GM18499 (cell line): Measurements from ENCODE around the gene CCNI.
A peak's percentile ranks its signal among the peaks of the same experiment; 100 is the strongest.
"Not testable (repeated sequence)": the region's sequence is repeated elsewhere in the genome, so short reads cannot be mapped to it uniquely, and the experiment has no call there.

Experiments
- ATAC-seq: cut with Tn5 transposase; IDR thresholded peaks from one replicate; pipeline ENCODE4 v1.9.1; 2021; ENCODE audit warnings: moderate number of reproducible peaks; ENCODE audit not compliant: insufficient read depth, unreplicated experiment

Gene CCNI

GRCh38 chr4:77043507-77044136, 32.2 kb downstream of the CCNI start:
- ATAC-seq, result no peak

- ATAC-seq, result no peak
Observed at GRCh38 chr4:77040854-77041725, 34.7 kb downstream of the CCNI start.

GRCh38 chr4:77040270-77040669, 35.5 kb downstream of the CCNI start:
- no peak for ATAC-seq

GRCh38 chr4:77039796-77040195, 36.0 kb downstream of the CCNI start:
- ATAC-seq, result no peak

- no peak for ATAC-seq
Observed at GRCh38 chr4:77037736-77038135, 38.1 kb downstream of the CCNI start.

GRCh38 chr4:77037168-77037567, 38.6 kb downstream of the CCNI start:
- not testable (repeated sequence) for ATAC-seq

- ATAC-seq, result no peak
Observed at GRCh38 chr4:77036206-77036605, 39.6 kb downstream of the CCNI start.

GRCh38 chr4:77035153-77035552, 40.6 kb downstream of the CCNI start:
- no peak for ATAC-seq

GRCh38 chr4:77031544-77031943, 44.2 kb downstream of the CCNI start:
- no peak for ATAC-seq

- ATAC-seq, result not testable (repeated sequence)
Observed at GRCh38 chr4:77029757-77030156, 46.0 kb downstream of the CCNI start.

- no peak for ATAC-seq
Observed at GRCh38 chr4:77028246-77028645, 47.5 kb downstream of the CCNI start.

- ATAC-seq, result no peak
Observed at GRCh38 chr4:77026322-77026704, 49.5 kb downstream of the CCNI start.

GRCh38 chr4:77025643-77026321, 50.0 kb downstream of the CCNI start:
- peak; percentile 79 for ATAC-seq

GRCh38 chr4:77023920-77024319, 51.9 kb downstream of the CCNI start:
- ATAC-seq, result no peak

GRCh38 chr4:77022560-77023179, 53.1 kb downstream of the CCNI start:
- ATAC-seq, result no peak

GRCh38 chr4:77021614-77022089, 54.1 kb downstream of the CCNI start:
- ATAC-seq, result no peak

- no peak for ATAC-seq
Observed at GRCh38 chr4:77020017-77020416, 55.8 kb downstream of the CCNI start.

- no peak for ATAC-seq
Observed at GRCh38 chr4:77015390-77015789, 60.4 kb downstream of the CCNI start.

GRCh38 chr4:77014256-77014655, 61.5 kb downstream of the CCNI start:
- no peak for ATAC-seq

GRCh38 chr4:77012726-77013125, 63.1 kb downstream of the CCNI start:
- no peak for ATAC-seq
